B cell (primary cell): ENCODE measurements around the gene HOXC13. TPM values are rescaled to one million over a fixed set of nuclear protein-coding genes. Genes with fewer than 3 reads are reported as not detected.

Source experiments
- ATAC-seq: fragments of 200-7000 bp; cut with Tn5 transposase; one replicate; pipeline ENCODE4 v1.10.0; 2021; ENCODE audit warnings: low read depth, mild to moderate bottlenecking, moderate number of reproducible peaks, moderate library complexity
- CTCF ChIA-PET: fragments of 350-600 bp; sonication (Branson Sonifier 250); formaldehyde crosslinking; loops from one replicate; lab custom pipeline; 2021; ENCODE audit warnings: antibody characterized with exemption, inconsistent platforms; lab: Charles Lee
- POLR2A ChIA-PET: fragments of 350-600 bp; sonication (Branson Sonifier 250); formaldehyde crosslinking; loops from one replicate; lab custom pipeline; 2021; ENCODE audit warnings: antibody characterized with exemption; lab: Charles Lee
- DNase-seq: peaks from one replicate; pipeline ENCODE4 v3.0.0; 2013
- H2AFZ ChIP-seq: 2 replicates; pipeline ENCODE4 v1.6.1; 2012; ENCODE audit warnings: mild to moderate bottlenecking, low read depth, low read length; ENCODE audit not compliant: insufficient read depth, poor library complexity, severe bottlenecking
- H3K27ac ChIP-seq, 2 donors: 1 replicate in 1 of 2; 2 replicates in 1 of 2; pipeline ENCODE4 v1.5.1; 2012 to 2013; ENCODE audit warnings: low read length in 2 of 2, mild to moderate bottlenecking in 2 of 2, moderate library complexity in 1 of 2
- H3K27me3 ChIP-seq, 4 experiments: fragments of 200-600 bp in 1 of 4; sonication (generic) in 1 of 4; replicated peaks in 1 of 4; 1 replicate in 2 of 4; 2 replicates in 2 of 4; pipeline versions ENCODE4 v1.6.1 to v1.7.0; 2013 to 2016; ENCODE audit warnings: low read length in 3 of 4, mild to moderate bottlenecking in 2 of 4, mixed read lengths in 1 of 4, moderate library complexity in 1 of 4; ENCODE audit not compliant: insufficient read depth in 4 of 4, control insufficient read depth in 3 of 4; ENCODE audit errors: control extremely low read depth in 1 of 4
- H3K36me3 ChIP-seq, 2 experiments: replicated peaks in 1 of 2; 1 replicate in 1 of 2; 2 replicates in 1 of 2; pipeline versions ENCODE4 v1.6.1 to v1.7.1; 2013; ENCODE audit warnings: low read length in 1 of 2; ENCODE audit not compliant: insufficient read depth in 2 of 2, control insufficient read depth in 1 of 2; ENCODE audit errors: control extremely low read depth in 1 of 2, extremely low read depth in 1 of 2
- H3K4me1 ChIP-seq, 2 donors: fragments of 200-600 bp in 1 of 2; sonication (generic) in 1 of 2; 1 replicate in 1 of 2; 2 replicates in 1 of 2; pipeline versions ENCODE4 v1.5.1 to v1.6.1; 2013 to 2017; ENCODE audit warnings: low read length in 2 of 2; ENCODE audit not compliant: control insufficient read depth in 2 of 2, insufficient read depth in 2 of 2
- H3K4me2 ChIP-seq: replicated peaks from 2 replicates; pipeline ENCODE3; 2012; ENCODE audit warnings: mild to moderate bottlenecking, low read depth, low read length; ENCODE audit not compliant: poor library complexity, severe bottlenecking
- H3K4me3 ChIP-seq, 5 experiments: fragments of 200-600 bp in 1 of 5; sonication (generic) in 1 of 5; 1 replicate in 3 of 5; 2 replicates in 2 of 5; pipeline versions ENCODE4 v1.5.1 to v1.7.0; 2011 to 2016; ENCODE audit warnings: low read length in 4 of 5, mild to moderate bottlenecking in 4 of 5, low read depth in 2 of 5, control low read depth in 1 of 5, moderate library complexity in 1 of 5; ENCODE audit not compliant: insufficient read depth in 1 of 5; ENCODE audit errors: control extremely low read depth in 1 of 5, extremely low read depth in 1 of 5
- H3K79me2 ChIP-seq: fragments of 200-600 bp; sonication (generic); one replicate; pipeline ENCODE4 v1.6.0; 2016; ENCODE audit warnings: low read length; ENCODE audit not compliant: control insufficient read depth, insufficient read depth
- H3K9ac ChIP-seq: fragments of 200-600 bp; sonication (generic); 2 replicates; pipeline ENCODE4 v1.6.1; 2017; ENCODE audit warnings: mild to moderate bottlenecking, low read length, moderate library complexity
- H3K9me3 ChIP-seq, 3 donors: one replicate each; pipeline versions ENCODE4 v1.6.1 to v1.7.1; 2013; ENCODE audit warnings: low read length in 2 of 3; ENCODE audit not compliant: control insufficient read depth in 2 of 3, insufficient read depth in 1 of 3; ENCODE audit errors: control extremely low read depth in 1 of 3
- H4K20me1 ChIP-seq: 2 replicates; pipeline ENCODE4 v1.6.0; 2012; ENCODE audit warnings: mild to moderate bottlenecking, low read length; ENCODE audit not compliant: insufficient read depth, control insufficient read depth, poor library complexity, severe bottlenecking
- H3K27ac Mint-ChIP-seq: one replicate; pipeline ENCODE4 v1.8.0; 2021; ENCODE audit warnings: mixed read lengths
- H3K27me3 Mint-ChIP-seq: one replicate; pipeline ENCODE4 v1.8.0; 2021; ENCODE audit warnings: mixed read lengths
- H3K4me1 Mint-ChIP-seq: one replicate; pipeline ENCODE4 v1.8.0; 2021; ENCODE audit warnings: mixed read lengths
- H3K4me3 Mint-ChIP-seq: one replicate; pipeline ENCODE4 v1.8.0; 2021; ENCODE audit warnings: mixed read lengths
- H3K9me3 Mint-ChIP-seq: one replicate; pipeline ENCODE4 v1.8.0; 2022; ENCODE audit warnings: mixed read lengths; ENCODE audit not compliant: insufficient read depth
- CTCF ChIP-seq: fragments of 200-600 bp; IDR thresholded peaks from one replicate; pipeline ENCODE4 v1.8.0; 2022; ENCODE audit warnings: antibody characterized with exemption, mild to moderate bottlenecking
- EZH2 ChIP-seq: IDR thresholded peaks from 2 replicates; pipeline ENCODE4 v1.6.1; 2012; ENCODE audit warnings: borderline replicate concordance, low read depth, mild to moderate bottlenecking, moderate library complexity, low read length; ENCODE audit not compliant: insufficient read depth, poor library complexity, severe bottlenecking
- WGBS: methylation state at CpG from one replicate; pipeline ENCODE4 v1.1.5; 2013; ENCODE audit warnings: missing lambda C conversion rate; ENCODE audit not compliant: insufficient coverage; 5-methylcytosine and 5-hydroxymethylcytosine counted together
- intact Hi-C: fragments of 100-400 bp; cut with micrococcal nuclease; formaldehyde crosslinking; loops from one replicate; pipeline ENCODE4 v1.10.0; 2022
- polyA plus RNA-seq: library from polyadenylated mRNA; depleted of rRNA; stranded (reverse); fragments of >200 nt; gene quantifications from 2 replicates; pipeline ENCODE4 v1.2.3, GENCODE V29; 2012
- total RNA-seq, 2 donors: library from RNA; stranded (reverse); fragments of 120-200 nt in 1 of 2; gene quantifications; 1 replicate in 1 of 2; 2 replicates in 1 of 2; pipeline versions ENCODE4 v1.2.3 to v1.2.4, GENCODE V29; 2013 to 2022

Gene HOXC13
- total and polyA plus RNA-seq, 2 donors (not counting 1 experiment from before 2014, with no cell fraction given) = not detected

- no peak for ATAC-seq
- CTCF ChIA-PET = interaction anchor here (0.6 to 1.4 kb wide), 2 partner anchors 46 to 267 kb away, joined by 4 to 6 read pairs; partner anchors contain the start of gene HOXC5
- H3K9me3 Mint-ChIP-seq = no peaks in the 10 kb centered on the region
- POLR2A ChIA-PET = no interaction called here
- intact Hi-C loops = loop anchor here (5.0 kb wide), 1 partner anchor 44 kb away; no protein-coding TSS in a partner anchor
- peaks cover 0 to 73% (median 12%) of the 10 kb centered on the region in 3 donors for H3K9me3 ChIP-seq
- H3K4me1 ChIP-seq = peaks cover 30 to 46% of the 10 kb centered on the region in 2 donors
- 4% methylated on average over 47 of the region's 50 CpGs for WGBS
- peak overlapping the region; percentile 56 for H3K4me2 ChIP-seq
- no peaks in the 10 kb centered on the region for H4K20me1 ChIP-seq
- peak; percentile 52 for DNase-seq
- H3K4me3 ChIP-seq = no peak overlapping the region
- H3K27ac Mint-ChIP-seq = peak overlapping the region; percentile 15
- peaks cover 0 to 98% (median 92%) of the 10 kb centered on the region in 4 experiments for H3K27me3 ChIP-seq
- H3K36me3 ChIP-seq = no peaks in the 10 kb centered on the region
- no peaks in the 10 kb centered on the region for H3K79me2 ChIP-seq
- H2AFZ ChIP-seq = peak overlapping the region; percentile 24
- H3K4me1 Mint-ChIP-seq = peaks cover 29% of the 10 kb centered on the region
- H3K9ac ChIP-seq = no peak overlapping the region
- no peak for TF ChIP-seq CTCF
- TF ChIP-seq EZH2 = no peak
- peaks cover 87% of the 10 kb centered on the region for H3K27me3 Mint-ChIP-seq
- peak overlapping the region; percentile 39 for H3K4me3 Mint-ChIP-seq
- H3K27ac ChIP-seq = no peak overlapping the region
Measured at GRCh38 chr12:53985994-53986685, 47.5 kb downstream of the HOXC13 start.
